ENCODE data around the gene CHST2.

- TF ChIP-seq EZH2 (IDR thresholded peaks at IDR 0.05; ENCODE audit: insufficient read depth, poor library complexity, severe bottlenecking) (no peak), EZH2phosphoT487 (IDR thresholded peaks at IDR 0.05; ENCODE audit: insufficient read depth, low read depth) (no peak)
These were observed 31.6 kb downstream of the CHST2 start for GRCh38 chr3:143151004-143151731.
